OCI-LY1 (cell line): Measurements from ENCODE around the gene ZNHIT2.

Experiments used
- CTCF ChIP-seq: fragments of 200-600 bp; sonication (generic), shearing (Covaris generic); IDR thresholded peaks from 2 replicates; pipeline ENCODE4 v1.5.1; 2017; ENCODE audit warnings: mild to moderate bottlenecking, antibody characterized with exemption, low read length, moderate library complexity, mixed read lengths
- EZH2 ChIP-seq: fragments of 200-600 bp; sonication (generic), shearing (Covaris generic); IDR thresholded peaks from 2 replicates; pipeline ENCODE4 v1.8.0; 2017; ENCODE audit warnings: borderline replicate concordance, mixed run types, mild to moderate bottlenecking, antibody characterized with exemption, low read length, moderate library complexity, mixed read lengths

GRCh38 chr11:65165410-65166317 lies 48.2 kb upstream of the ZNHIT2 start:
- no peak for TF ChIP-seq CTCF
- TF ChIP-seq EZH2, result no peak
